ENCODE measurements around the gene C19orf38.

C19orf38 gene

GRCh38 chr19:10913716-10914340, 65.6 kb downstream of the C19orf38 start:
- DNase-seq: no peak

GRCh38 chr19:10915130-10916091, 67.2 kb downstream of the C19orf38 start:
- DNase-seq: no peak

- no peak for DNase-seq
These were observed 68.4 kb downstream of the C19orf38 start for GRCh38 chr19:10916602-10917001.

GRCh38 chr19:10918359-10918758, 70.1 kb downstream of the C19orf38 start:
- no peak for DNase-seq
